Endothelial cell of umbilical vein (primary cell): ENCODE data around the gene STX12. TPM values are rescaled to one million over a fixed set of nuclear protein-coding genes. Genes with fewer than 3 reads are reported as not detected.

ENCODE experiments used
- BruUV-seq: library from RNA; stranded (reverse); fragments of 400-500 nt; replicated peaks from 2 replicates; lab custom pipeline; 2021; lab: Mats Ljungman, UMichigan
- CTCF ChIA-PET: fragments of 300-600, 350-600 bp; sonication (Branson Sonifier 250); formaldehyde crosslinking; loops from one replicate; lab custom pipeline; 2021; ENCODE audit warnings: antibody characterized with exemption, inconsistent platforms; lab: Charles Lee
- POLR2A ChIA-PET: fragments of 300-600, 350-600 bp; sonication (Branson Sonifier 250); formaldehyde crosslinking; loops from one replicate; lab custom pipeline; 2021; ENCODE audit warnings: antibody characterized with exemption, inconsistent platforms; lab: Charles Lee
- DNase-seq: peaks from one replicate; pipeline ENCODE4 v3.0.0-alpha.2; 2011; ENCODE audit warnings: low read depth, low spot score
- FAIRE-seq: peaks from 2 replicates; lab custom pipeline; 2011; peaks lifted over from hg19 to GRCh38; lab: Jason Lieb, UNC
- H2AFZ ChIP-seq: 2 replicates; pipeline ENCODE4 v1.6.0; 2012; ENCODE audit warnings: low read depth, low read length, control low read depth, inconsistent platforms
- H3K27ac ChIP-seq: 2 replicates; pipeline ENCODE4 v1.5.1; 2011; ENCODE audit warnings: low read depth, mild to moderate bottlenecking, control low read depth, low read length, moderate library complexity; ENCODE audit not compliant: insufficient read depth
- H3K27me3 ChIP-seq, 2 experiments: 2 replicates each; pipeline versions ENCODE4 v1.6.0 to v1.6.1; 2011; ENCODE audit warnings: low read length in 2 of 2, mixed read lengths in 1 of 2; ENCODE audit not compliant: control insufficient read depth in 2 of 2, insufficient read depth in 2 of 2
- H3K36me3 ChIP-seq, 2 experiments: 2 replicates in 1 of 2; 3 replicates in 1 of 2; pipeline ENCODE4 v1.5.1; 2011; ENCODE audit warnings: low read length in 2 of 2, mild to moderate bottlenecking in 1 of 2, moderate library complexity in 1 of 2; ENCODE audit not compliant: control insufficient read depth in 2 of 2, insufficient read depth in 2 of 2; ENCODE audit errors: extremely low read depth in 1 of 2
- H3K4me1 ChIP-seq: 3 replicates; pipeline ENCODE4 v1.5.1; 2011; ENCODE audit warnings: mild to moderate bottlenecking, low read length; ENCODE audit not compliant: control insufficient read depth, insufficient read depth; ENCODE audit errors: extremely low read depth
- H3K4me2 ChIP-seq: 2 replicates; pipeline ENCODE4 v1.6.1; 2011; ENCODE audit warnings: low read length, control low read depth, mixed read lengths; ENCODE audit not compliant: insufficient read depth
- H3K4me3 ChIP-seq, 3 experiments: fragments of 200-600 bp in 1 of 3; sonication (generic), shearing (Covaris generic) in 1 of 3; replicated peaks in 1 of 3; 2 replicates each; pipeline ENCODE4 v1.5.1; 2011 to 2016; ENCODE audit warnings: control low read depth in 3 of 3, low read length in 3 of 3, mild to moderate bottlenecking in 2 of 3, inconsistent platforms in 1 of 3, low read depth in 1 of 3, moderate library complexity in 1 of 3; ENCODE audit not compliant: insufficient read depth in 1 of 3
- H3K79me2 ChIP-seq: 2 replicates; pipeline ENCODE4 v1.6.0; 2012; ENCODE audit warnings: low read length, inconsistent platforms; ENCODE audit not compliant: control insufficient read depth, insufficient read depth
- H3K9ac ChIP-seq: replicated peaks from 2 replicates; pipeline ENCODE3; 2011; ENCODE audit warnings: low read length, control low read depth; ENCODE audit not compliant: insufficient read depth; ENCODE audit errors: extremely low read depth
- H3K9me1 ChIP-seq: replicated peaks from 3 replicates; pipeline ENCODE4 v1.6.0; 2011; ENCODE audit warnings: mild to moderate bottlenecking, low read length; ENCODE audit not compliant: control insufficient read depth, insufficient read depth; ENCODE audit errors: extremely low read depth
- H3K9me3 ChIP-seq: replicated peaks from 2 replicates; pipeline ENCODE4 v1.5.1; 2012; ENCODE audit warnings: low read length, inconsistent platforms; ENCODE audit not compliant: control insufficient read depth, insufficient read depth
- H4K20me1 ChIP-seq: replicated peaks from 2 replicates; pipeline ENCODE3; 2011; ENCODE audit warnings: mild to moderate bottlenecking, low read length; ENCODE audit not compliant: control insufficient read depth, insufficient read depth; ENCODE audit errors: extremely low read depth
- CTCF ChIP-seq, 2 donors: IDR thresholded peaks; 1 replicate in 1 of 2; 2 replicates in 1 of 2; pipeline ENCODE4 v1.5.1; 2011; ENCODE audit warnings: low read length in 2 of 2, mild to moderate bottlenecking in 2 of 2, moderate library complexity in 2 of 2, control low read depth in 1 of 2, inconsistent platforms in 1 of 2, low read depth in 1 of 2; ENCODE audit not compliant: insufficient read depth in 1 of 2; ENCODE audit errors: extremely low read depth in 1 of 2
- EZH2 ChIP-seq: IDR thresholded peaks from 2 replicates; pipeline ENCODE4 v1.6.1; 2012; ENCODE audit warnings: borderline replicate concordance, low read depth, mild to moderate bottlenecking, moderate library complexity, low read length, inconsistent platforms; ENCODE audit not compliant: severe bottlenecking
- FOS ChIP-seq: IDR thresholded peaks from 2 replicates; pipeline ENCODE4 v1.6.1; 2011; ENCODE audit warnings: mild to moderate bottlenecking, low read length, moderate library complexity, borderline replicate concordance; ENCODE audit not compliant: insufficient read depth
- GATA2 ChIP-seq: IDR thresholded peaks from 2 replicates; pipeline ENCODE4 v1.7.0; 2011; ENCODE audit warnings: low read depth, mild to moderate bottlenecking, moderate library complexity, mixed read lengths, low read length; ENCODE audit not compliant: insufficient read length, insufficient read depth
- JUN ChIP-seq: IDR thresholded peaks from 2 replicates; pipeline ENCODE4 v1.6.1; 2011; ENCODE audit warnings: borderline replicate concordance, low read depth; ENCODE audit not compliant: insufficient read length, insufficient read depth
- MAX ChIP-seq: IDR thresholded peaks from 2 replicates; pipeline ENCODE4 v1.6.1; 2011; ENCODE audit not compliant: insufficient read depth, insufficient read length
- MYC ChIP-seq: IDR thresholded peaks from one replicate; pipeline ENCODE4 v1.6.1; 2011; ENCODE audit warnings: mild to moderate bottlenecking, low read depth, low read length
- POLR2A ChIP-seq: IDR thresholded peaks from 2 replicates; pipeline ENCODE4 v1.6.1; 2012; ENCODE audit warnings: low read depth, mild to moderate bottlenecking, control low read depth, low read length
- POLR2AphosphoS5 ChIP-seq: IDR thresholded peaks from 2 replicates; pipeline ENCODE4 v1.6.1; 2012; ENCODE audit warnings: low read depth, mild to moderate bottlenecking, control low read depth, low read length, moderate library complexity; ENCODE audit not compliant: insufficient read depth
- dilution Hi-C: fragments of 300-500 bp; cut with MboI; formaldehyde crosslinking; loops from one replicate; pipeline ENCODE4 v1.15.0; 2019; ENCODE audit warnings: low sequenced_read_pairs; ENCODE audit not compliant: extremely low pct_ligation_motif_present
- intact Hi-C: fragments of 100-400 bp; cut with micrococcal nuclease; formaldehyde crosslinking; loops from one replicate; pipeline ENCODE4 v1.10.0; 2022
- polyA plus RNA-seq, 4 experiments: library from polyadenylated mRNA; depleted of rRNA in 3 of 4; stranded (reverse) in 3 of 4; unstranded in 1 of 4; fragments of >200 nt; gene quantifications; 2 replicates each; pipeline versions ENCODE4 v1.2.1 to v1.2.3, GENCODE V29; 2011 to 2012; ENCODE audit warnings: missing spikeins in 1 of 4
- total RNA-seq: library from RNA; stranded (reverse); gene quantifications from 2 replicates; pipeline ENCODE4 v1.2.3, GENCODE V29; 2021

Gene STX12
- total and polyA plus RNA-seq, 2 donors (not counting 3 experiments of a cell fraction or from before 2014, with no cell fraction given): 28.7 to 90.3 TPM

GRCh38 chr1:27865821-27866220 lies 92.8 kb downstream of the STX12 start:
- no peak overlapping the region for H3K9ac ChIP-seq
- no peak overlapping the region for H2AFZ ChIP-seq
- H3K27ac ChIP-seq: no peak overlapping the region
- H3K4me1 ChIP-seq: peaks cover 4% of the 10 kb centered on the region
- no peaks in the 10 kb centered on the region for H3K9me1 ChIP-seq
- dilution Hi-C loops (no loop called here), intact Hi-C loops (no loop called here)
- no peaks in the 10 kb centered on the region for H3K79me2 ChIP-seq
- TF ChIP-seq MAX: no peak
- no peak for TF ChIP-seq MYC
- no peak for TF ChIP-seq CTCF (IDR thresholded peaks at IDR 0.05; ENCODE audit: extremely low read depth in 1 of 2, insufficient read depth in 1 of 2, low read depth in 1 of 2, low read length in 2 of 2)
- no peak for TF ChIP-seq GATA2
- TF ChIP-seq POLR2AphosphoS5: no peak
- no peak for TF ChIP-seq FOS
- TF ChIP-seq JUN: no peak
- no peak for TF ChIP-seq EZH2
- no peak for TF ChIP-seq POLR2A
- ChIA-PET POLR2A (no interaction called here), CTCF (no interaction called here)
- H3K4me3 ChIP-seq: no peak overlapping the region
- no TSS peak for BruUV-seq
- FAIRE-seq (no peak), DNase-seq (no peak)
- no peak overlapping the region for H3K4me2 ChIP-seq
- H3K36me3 ChIP-seq: no peaks in the 10 kb centered on the region
- no peaks in the 10 kb centered on the region for H3K9me3 ChIP-seq
- no peaks in the 10 kb centered on the region for H4K20me1 ChIP-seq
- no peaks in the 10 kb centered on the region for H3K27me3 ChIP-seq
